GM19043 (cell line): ENCODE measurements around the gene SSTR4.
"Not testable (repeated sequence)": the region's sequence is repeated elsewhere in the genome, so short reads cannot be mapped to it uniquely, and the experiment has no call there.

ENCODE experiments used
- ATAC-seq: cut with Tn5 transposase; IDR thresholded peaks from one replicate; pipeline ENCODE4 v1.9.1; 2021; ENCODE audit warnings: low read depth; ENCODE audit not compliant: unreplicated experiment

SSTR4 gene, protein sequence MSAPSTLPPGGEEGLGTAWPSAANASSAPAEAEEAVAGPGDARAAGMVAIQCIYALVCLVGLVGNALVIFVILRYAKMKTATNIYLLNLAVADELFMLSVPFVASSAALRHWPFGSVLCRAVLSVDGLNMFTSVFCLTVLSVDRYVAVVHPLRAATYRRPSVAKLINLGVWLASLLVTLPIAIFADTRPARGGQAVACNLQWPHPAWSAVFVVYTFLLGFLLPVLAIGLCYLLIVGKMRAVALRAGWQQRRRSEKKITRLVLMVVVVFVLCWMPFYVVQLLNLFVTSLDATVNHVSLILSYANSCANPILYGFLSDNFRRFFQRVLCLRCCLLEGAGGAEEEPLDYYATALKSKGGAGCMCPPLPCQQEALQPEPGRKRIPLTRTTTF

DNA sequence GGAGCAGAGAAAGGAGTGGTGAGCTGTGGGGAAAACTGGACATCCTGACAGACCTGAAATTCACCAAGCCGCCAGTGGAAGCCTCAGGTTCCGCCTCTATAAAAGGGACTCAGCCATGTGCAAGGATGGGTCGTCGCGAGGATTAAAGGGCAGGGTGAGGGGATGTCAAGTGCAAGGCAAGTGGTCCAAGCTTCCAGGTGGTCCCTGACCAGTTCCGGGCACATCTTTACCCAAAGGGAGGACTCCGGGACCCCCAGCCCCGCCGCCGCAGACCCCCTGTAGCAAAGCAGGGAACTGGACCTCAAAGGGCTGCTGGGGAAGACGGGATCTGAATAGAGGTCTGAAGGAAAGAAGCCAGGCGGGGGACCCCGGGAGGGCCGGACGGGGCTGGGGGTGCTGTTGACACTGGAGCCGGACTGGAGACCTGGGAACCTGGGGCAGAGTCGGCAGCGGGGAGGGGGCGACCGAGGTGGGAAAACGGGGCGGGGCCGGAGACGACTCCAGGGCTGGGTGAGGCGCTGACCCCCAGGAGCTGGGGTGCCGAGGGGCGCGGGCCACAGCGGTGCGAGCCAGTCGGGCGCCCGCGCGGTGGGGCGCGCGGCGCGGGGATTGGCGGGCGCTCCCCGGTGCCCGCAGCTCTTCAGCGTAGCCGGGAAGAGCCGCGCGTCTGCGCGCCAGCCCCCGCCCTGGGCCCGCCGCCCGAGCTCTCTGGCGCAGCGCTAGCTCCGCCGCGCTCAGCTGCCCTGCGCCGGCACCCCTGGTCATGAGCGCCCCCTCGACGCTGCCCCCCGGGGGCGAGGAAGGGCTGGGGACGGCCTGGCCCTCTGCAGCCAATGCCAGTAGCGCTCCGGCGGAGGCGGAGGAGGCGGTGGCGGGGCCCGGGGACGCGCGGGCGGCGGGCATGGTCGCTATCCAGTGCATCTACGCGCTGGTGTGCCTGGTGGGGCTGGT, at the start of gene SSTR4:
TSS of gene SSTR4 (plus strand) at position 592 of the 951 bp plus-strand sequence. CDS start at position 764, 172 bp downstream.
- ATAC-seq: no peak

DNA sequence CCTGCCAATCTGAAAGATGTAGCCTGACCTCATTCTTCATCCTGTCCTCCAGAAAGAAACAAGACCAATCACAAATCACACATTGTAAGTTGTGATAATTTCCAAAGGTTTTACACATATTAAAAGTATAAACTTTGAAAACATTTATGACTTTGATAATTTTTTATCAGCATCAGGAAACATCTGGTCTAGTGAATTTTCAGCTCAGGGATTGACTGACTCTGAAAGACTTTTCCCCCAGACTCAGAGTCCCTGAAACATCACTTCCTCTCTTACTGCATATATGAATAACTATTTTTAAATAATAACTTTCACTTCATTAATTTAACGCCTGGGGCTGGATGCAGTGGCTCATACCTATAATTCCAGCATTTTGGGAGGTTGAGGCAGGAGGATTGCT, 48.5 kb upstream of the SSTR4 start:
- no peak for ATAC-seq

DNA sequence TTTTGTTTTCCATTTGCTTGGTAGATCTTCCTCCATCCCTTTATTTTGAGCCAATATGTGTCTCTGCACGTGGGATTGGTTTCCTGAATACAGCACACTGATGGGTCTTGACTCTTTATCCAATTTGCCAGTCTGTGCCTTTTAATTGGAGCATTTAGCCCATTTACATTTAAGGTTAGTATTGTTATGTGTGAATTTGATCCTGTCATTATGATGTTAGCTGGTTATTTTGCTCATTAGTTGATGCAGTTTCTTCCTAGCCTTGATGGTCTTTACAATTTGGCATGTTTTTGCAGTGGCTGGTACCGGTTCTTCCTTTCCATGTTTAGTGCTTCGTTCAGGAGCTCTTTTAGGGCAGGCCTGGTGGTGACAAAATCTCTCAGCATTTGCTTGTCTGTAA, 43.7 kb upstream of the SSTR4 start:
- ATAC-seq: not testable (repeated sequence)

DNA sequence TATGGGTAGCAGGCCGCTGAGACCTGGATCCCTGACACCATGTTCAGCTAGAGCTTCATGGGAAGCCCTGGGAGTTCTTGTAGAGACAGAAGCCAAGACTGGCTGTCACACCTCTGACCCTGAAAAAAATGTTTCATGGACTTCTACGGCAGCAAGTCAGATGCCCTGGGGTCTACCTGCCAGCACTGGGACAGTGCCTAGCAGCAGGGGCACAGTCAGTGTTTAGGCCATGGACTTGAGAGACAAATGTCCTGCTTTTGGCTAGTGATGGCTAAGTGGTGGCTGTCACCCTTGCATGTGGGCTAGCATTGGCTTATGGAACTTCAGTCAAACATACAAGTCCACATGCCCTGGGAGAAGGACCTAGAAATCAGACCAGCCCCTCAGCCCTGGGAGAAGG, 41.3 kb upstream of the SSTR4 start:
- ATAC-seq: no peak

DNA sequence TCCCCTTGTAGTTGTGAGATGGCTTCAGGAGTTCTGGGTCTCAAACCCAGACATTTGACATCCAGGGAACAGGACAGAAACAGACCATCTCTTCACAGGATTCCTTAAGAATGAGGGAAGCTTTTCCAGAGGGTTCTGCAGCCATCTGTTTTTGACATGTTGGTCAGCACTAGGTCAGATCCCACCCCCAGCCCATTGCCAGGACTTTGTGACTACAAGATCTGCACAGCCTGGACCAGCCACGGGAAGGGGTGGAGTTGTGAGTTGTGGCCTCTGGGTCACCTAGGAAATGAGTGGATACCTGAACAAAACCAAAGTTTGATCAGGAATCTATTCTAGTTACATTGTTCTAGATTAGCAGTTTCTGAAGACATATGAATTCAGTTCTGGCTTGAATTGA, 39.2 kb upstream of the SSTR4 start:
- ATAC-seq: no peak

DNA sequence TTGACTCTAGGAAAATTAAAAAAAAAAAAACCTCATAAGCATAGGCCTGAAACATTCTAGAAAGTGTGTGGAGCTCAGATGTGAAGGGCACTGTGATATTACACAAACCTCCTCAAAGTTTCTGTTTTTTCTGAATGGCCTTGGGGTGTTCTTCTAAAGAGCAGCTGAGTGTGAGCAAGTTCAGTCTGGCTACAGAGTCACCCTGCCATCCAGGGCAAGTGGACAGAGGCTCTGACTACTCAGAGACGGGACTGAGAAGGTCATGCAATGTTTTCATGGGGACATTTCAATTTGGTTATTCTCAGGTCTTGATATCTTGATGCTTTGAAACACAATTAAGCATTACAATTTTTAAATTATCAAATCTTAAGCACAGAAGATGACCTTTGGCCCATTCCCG, 36.6 kb upstream of the SSTR4 start:
- ATAC-seq: no peak

DNA sequence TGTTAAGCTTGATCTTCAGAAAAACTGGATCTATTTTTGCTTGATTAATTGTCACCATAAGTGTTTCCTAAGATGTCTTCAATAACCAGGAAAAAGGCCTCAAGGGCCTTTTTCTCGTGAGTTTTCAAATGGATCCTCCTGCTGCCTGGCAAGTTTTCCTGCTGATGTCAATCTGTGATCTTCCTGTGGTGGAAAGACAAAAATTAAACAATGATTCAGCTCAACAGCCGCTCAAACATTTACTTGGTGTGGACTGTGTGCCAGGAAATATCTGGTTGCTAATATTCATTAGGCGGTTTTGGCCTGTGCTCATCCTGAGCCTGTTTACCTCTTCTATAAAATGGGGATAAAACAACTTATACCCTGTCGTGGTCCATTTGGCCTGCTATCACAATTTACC, 35.4 kb upstream of the SSTR4 start:
- no peak for ATAC-seq

DNA sequence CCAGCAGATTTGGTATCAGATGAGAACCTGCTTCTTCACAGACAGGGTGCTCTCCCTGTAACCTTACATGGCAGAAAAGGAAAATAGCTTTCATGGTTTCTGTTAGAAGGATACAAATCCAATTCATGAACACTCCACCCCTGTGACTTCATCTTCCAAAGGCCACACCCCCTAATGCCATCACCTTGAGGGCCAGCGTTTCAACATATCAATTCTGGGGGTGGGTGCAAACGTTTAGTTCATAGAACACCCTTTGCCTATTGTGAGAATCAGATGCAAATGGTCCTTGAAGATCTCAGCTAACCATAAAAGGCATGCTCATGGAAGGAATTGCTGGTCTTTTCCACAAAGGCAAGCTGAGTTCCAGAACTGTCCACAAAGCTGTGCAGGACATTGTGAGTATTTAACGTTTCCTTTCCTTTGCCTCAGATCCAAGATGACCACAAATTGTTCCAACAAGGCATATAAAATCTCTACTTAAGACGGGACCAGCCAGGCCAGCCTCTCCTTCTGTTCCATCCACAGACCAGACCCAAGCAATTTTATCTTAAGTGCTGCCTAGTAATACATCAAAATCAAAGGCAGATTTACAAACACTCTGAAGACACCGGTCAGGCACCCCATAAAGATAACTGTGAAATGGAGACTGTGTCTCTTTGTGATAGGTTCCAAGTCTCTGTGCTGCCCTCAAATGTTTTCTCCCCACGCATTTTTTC, 34.7 kb upstream of the SSTR4 start:
- no peak for ATAC-seq

DNA sequence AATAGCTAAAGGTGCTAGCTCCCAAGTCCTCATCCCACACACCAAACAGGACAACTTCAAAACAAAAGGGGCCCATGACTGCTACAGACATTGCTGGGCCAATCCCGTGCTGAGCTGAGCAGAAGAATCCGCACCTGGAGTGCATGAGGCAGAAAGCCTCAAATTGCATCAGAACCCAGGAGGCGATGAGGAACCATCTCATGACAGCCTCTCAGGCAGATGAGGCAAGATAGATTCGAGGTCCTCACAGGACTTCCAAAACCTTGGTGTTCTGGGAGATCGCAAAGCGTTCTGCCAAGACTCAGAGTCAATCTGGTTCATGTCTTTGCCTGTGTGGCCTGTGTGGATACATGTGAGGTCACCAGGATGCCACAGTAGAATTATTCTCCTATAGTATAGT, 32.8 kb upstream of the SSTR4 start:
- ATAC-seq: no peak

DNA sequence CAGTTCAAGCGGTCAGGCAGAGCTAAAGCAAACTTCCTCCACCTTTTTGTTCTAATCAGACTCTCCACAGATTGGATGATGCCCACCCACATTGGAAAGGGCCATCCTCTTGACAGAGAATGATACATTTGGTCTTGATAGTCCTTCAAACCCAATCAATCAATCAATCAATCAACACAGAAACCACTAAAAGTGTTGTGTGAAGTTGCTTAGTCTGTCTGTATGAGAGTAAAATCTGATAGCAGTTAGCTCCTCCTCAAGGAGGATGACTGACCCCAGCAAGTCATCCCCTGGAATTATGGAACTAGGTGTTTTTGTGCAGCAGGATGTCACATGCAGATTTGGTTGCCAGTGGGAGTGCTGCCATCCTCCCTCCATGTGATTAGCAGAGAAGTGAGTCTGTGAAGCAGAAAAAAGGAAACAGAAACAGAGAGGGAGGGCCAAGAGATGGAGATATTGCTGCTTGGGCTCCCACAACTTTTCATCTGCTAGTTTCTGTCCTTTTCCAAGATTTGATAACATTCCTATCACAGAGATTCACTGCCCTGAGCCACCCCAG, 32.0 kb upstream of the SSTR4 start:
- ATAC-seq: no peak

DNA sequence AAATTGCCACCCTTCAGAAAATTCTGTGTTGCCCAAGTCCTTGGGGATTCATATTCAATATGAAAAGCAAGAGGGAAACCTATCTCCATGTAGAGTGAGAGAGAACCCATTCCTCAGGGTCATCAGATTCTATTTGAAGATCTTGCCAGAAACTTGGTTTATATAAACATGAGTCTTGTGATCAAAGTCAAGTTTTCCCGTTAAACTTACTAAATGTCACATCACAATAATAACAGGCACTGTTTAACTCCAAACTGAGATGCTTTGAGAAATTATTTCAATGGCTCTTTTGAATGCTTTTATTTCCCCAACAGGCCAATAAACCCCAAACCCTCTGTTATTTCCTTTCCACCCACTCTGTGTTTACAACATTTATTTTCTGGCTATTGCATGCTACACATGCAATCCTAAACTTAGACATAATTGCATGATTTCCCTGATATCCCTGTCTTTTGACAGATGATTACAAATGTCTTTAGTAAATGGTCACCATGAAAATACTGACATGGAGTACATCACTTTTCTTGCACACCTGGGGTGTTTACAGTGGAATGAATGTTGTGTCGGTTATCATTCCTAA, 31.1 kb upstream of the SSTR4 start:
- no peak for ATAC-seq

DNA sequence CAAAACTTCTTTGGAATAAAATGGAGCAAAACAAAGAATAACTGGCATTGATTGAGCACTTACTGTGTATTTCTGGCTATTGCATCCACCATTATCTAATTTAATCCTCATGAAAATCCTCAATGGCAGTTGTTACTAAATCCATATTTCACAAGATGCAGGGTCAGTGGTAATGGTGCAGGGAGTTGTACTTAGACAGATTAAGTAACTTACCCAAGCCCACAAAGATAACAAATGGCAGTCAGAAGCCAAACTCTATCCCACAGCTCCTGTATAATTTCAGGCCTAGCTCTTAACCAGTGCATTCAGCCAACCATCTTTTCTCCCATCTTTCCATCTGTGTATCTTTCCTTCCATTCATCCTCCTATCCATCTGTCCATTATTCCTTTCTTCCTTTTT, 29.3 kb upstream of the SSTR4 start:
- ATAC-seq: no peak

DNA sequence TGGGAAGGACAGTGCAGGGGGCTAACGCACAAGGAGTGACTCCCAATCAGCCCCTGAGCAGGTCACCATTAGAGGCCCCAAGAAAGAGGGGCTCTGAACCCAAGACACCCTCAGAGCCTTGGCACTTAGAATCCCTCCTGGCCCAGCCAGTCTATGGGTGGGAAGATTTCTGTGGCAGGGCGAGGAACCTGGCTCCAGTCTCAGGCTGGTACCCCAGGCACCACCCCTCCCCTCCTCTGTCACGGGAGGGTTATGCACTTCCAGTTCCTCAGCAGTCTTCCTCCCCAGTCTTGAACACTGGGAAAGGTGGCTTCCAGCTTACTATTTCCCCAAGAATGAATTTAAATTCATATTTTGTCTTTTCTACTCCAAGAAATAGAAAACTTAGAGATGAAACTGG, 27.6 kb upstream of the SSTR4 start:
- ATAC-seq: no peak

DNA sequence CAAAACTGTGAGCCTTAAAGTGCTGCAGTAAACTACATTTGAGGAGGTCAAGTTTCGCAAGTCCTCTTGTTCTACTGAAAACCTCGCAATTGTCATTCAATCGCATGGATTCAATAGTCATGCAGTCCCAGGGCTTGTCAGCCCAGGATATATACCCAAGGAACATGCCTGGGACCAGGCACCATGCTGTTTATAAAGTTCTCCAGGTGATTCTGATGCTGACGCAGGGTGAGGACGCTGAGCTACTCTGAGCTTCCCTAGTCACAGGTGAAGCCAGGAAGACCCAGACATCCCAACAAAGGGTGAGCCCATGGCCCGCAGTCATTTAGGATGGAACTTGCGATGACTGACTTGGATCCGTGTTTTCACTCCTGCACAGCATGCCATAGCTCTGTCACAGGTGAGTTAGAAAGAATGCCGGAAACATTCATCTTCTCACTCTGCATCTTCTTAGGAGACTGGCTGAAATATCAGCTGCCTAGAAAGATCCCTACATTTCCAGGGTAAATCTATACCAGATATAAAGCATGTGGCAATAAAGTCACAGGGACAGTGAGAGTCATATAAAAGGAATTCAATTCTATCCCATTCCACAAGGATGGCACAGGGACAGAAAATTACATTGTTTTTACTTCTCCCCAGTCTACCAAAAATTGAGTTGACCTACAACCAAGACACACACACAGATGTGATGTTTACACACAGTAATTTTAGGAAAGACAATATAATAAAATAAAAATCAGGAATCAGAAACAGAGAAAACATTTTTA, 27.0 kb upstream of the SSTR4 start:
- no peak for ATAC-seq

DNA sequence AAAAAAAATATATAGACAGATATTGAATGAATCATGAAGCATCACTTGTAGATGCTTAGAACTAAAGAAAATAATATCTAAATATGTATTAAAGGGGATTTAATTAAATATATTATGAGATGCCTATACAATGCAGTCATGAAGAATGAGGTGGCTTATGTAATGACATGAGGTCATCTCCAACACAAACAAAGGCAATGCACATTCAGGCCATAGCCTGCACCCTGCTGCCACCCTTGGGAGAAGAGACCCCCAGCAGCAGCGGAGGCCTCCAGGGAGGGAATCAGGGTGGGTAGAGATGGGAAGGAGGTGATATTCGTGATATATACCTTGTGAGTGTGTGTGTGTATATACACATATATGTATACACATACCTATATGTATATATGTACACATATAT, 26.4 kb upstream of the SSTR4 start:
- no peak for ATAC-seq

DNA sequence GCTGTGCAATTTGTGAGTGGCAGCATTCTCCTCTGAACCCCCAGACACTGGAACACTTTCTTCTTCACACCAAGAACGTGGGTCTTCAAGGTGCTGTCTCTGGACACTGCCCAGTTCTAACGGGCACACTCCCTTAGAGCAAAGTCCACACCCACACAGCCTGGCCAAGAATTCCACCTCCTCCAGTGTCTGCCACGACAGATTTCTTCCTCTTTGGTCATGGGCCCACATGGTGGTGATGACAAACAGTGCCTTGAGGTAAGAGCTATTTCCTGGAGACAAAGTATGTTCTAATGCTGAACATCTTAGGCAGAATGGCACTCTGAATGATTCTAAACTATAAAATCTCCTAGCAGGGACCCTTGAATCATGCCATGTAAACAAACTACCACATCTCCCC, 25.5 kb upstream of the SSTR4 start:
- no peak for ATAC-seq

DNA sequence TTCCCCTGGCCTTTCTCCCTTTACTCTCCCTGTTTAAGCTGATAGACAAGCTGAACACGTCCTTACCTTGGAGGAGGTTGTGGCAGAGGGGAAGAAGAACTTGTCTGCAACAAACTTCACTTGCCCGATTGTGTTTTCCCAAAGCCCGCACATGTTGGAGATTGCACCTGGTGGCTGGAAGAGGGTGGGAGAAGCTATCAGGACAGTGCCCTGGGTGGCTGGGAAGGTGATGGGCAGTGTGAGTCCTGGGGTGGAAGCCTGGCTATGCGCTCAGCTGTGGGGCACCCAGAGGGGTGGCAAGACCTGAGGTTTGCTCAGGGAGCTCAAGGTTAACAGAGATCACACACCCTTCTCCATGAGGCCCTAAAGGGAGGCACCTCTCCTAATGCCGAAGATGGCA, 25.0 kb upstream of the SSTR4 start:
- no peak for ATAC-seq

DNA sequence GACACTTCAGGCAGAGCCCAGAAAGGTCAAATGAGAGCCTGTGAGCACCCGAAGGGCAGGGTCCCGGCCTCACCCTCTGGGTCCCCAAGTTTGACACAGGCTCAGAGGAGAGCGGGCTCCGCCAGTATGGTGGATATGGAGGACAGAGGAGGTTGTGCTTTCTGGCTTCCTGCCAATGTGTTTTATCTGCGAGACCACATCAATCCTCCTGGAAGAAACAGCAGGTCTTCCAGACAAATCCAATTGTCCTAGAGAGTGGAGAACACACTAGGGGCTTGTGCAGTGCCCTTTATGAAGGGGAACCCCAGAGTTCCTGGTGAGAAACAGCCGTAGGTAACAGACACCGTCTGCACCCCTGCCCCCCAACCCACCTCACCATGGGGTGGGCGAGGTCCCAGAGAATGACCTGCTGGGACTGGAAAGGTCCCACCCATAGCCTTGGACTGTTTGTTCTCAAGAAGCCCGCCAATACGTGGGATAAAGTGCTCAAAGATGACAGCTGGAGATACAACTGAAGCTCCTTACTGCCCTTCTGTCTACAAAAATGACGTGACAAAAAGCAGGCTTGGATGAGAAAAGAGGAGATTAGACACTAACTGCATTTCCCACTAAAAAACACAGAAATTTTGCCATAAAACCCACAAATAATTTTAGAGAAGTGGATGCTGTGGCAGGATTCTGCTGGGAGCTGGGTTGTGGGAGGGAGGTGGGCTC, 23.9 kb upstream of the SSTR4 start:
- ATAC-seq: no peak

DNA sequence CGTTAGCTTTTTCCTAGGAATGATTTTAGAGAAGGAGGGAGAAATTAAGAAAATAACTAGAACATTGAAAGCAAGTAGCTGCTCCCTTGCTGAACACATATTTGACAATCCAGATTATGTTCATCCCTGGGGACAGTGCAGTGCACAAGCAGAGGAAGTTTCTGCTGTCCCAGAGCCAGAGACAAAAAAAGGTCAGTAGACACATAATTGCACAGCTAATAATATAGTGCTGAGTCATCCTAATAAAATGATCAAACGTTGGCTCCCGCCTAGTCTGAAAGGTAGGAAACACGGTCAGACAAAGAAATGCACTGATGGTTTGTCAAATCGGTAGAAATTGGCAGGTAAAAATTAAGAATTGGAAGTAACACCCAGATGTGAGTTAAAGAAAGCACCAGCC, 21.7 kb upstream of the SSTR4 start:
- ATAC-seq: no peak
